Vagina (tissue), 2 donors: Measurements from ENCODE around the gene SACM1L. TPM values are rescaled to one million over a fixed set of nuclear protein-coding genes. Genes with fewer than 3 reads are reported as not detected.
A peak's percentile ranks its signal among the peaks of the same experiment; 100 is the strongest.

ENCODE experiments used
- DNase-seq, 2 donors: peaks; one replicate each; pipeline ENCODE4 v3.0.0-alpha.2; 2017; ENCODE audit errors: extremely low spot score in 2 of 2
- H3K27ac ChIP-seq: fragments of 200-600 bp; sonication (generic); one replicate; pipeline ENCODE4 v1.5.1; 2019
- H3K27me3 ChIP-seq: fragments of 200-600 bp; sonication (generic); one replicate; pipeline ENCODE4 v1.5.1; 2019
- H3K36me3 ChIP-seq, 2 donors: fragments of 200-600 bp; sonication (generic); one replicate each; pipeline ENCODE4 v1.5.1; 2017 to 2019
- H3K4me1 ChIP-seq: fragments of 200-600 bp; sonication (generic); one replicate; pipeline ENCODE4 v1.5.1; 2019
- H3K4me3 ChIP-seq, 2 donors: fragments of 200-600 bp; sonication (generic); 1 replicate in 1 of 2; 2 replicates in 1 of 2; pipeline ENCODE4 v1.5.1; 2016 to 2019
- H3K9me3 ChIP-seq: fragments of 200-600 bp; sonication (generic); one replicate; pipeline ENCODE4 v1.5.1; 2019
- POLR2A ChIP-seq, 2 donors: fragments of 450-650 bp; IDR thresholded peaks; one replicate each; pipeline ENCODE4 v1.6.1; 2017; ENCODE audit warnings: antibody characterized with exemption in 2 of 2, mild to moderate bottlenecking in 2 of 2, moderate library complexity in 2 of 2
- POLR2AphosphoS5 ChIP-seq, 2 donors: sonication (generic); formaldehyde crosslinking; IDR thresholded peaks; one replicate each; pipeline ENCODE4 v1.9.0; 2017; ENCODE audit warnings: antibody characterized with exemption in 2 of 2, mild to moderate bottlenecking in 2 of 2, low read depth in 1 of 2; ENCODE audit not compliant: insufficient read depth in 1 of 2
- intact Hi-C: fragments of 100-400 bp; cut with DNase I; formaldehyde crosslinking; loops from one replicate; pipeline ENCODE4 v1.15.1; 2023
- total RNA-seq: library from RNA; depleted of rRNA; stranded (reverse); fragments of >200 nt; gene quantifications from one replicate; pipeline ENCODE4 v1.2.3, GENCODE V29; 2016
- TF ChIP-seq, protein P1 (sequence below), 3 experiments: fragments of 450-650 bp in 2 of 3; fragments of 200-600 bp in 1 of 3; sonication (generic) in 1 of 3; IDR thresholded peaks; one replicate each; pipeline ENCODE4 v1.5.1; 2017 to 2019; ENCODE audit warnings: antibody characterized with exemption in 3 of 3, mild to moderate bottlenecking in 2 of 3, moderate library complexity in 2 of 3

The SACM1L gene
- total RNA-seq, 1 donor from 2014 or later, result 32.7 TPM

DNA sequence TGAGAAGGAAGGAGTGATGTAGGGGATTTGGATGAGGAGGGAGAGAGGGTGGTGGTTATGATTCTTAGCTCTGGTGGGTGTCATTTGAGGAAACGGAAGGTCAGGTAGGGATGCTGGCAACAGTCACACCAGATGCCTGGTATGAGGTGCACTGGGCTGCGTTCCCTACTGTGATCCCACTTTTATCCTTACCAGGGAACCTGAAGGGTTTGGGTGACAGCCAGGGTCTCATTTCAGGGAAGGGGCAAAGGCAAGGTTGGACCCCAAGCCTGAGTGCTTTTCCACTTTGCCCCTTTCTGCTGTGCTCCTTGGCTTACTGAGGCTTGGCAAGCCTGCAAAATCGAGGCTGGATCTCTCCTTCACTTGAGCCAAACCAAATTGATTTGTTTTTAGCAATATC, 36.0 kb upstream of the SACM1L start:
- H3K4me1 ChIP-seq, result peaks cover 8% of the 10 kb centered on the region
- H3K36me3 ChIP-seq, result no peaks in the 10 kb centered on the region
- H3K27me3 ChIP-seq, result no peaks in the 10 kb centered on the region
- TF ChIP-seq POLR2AphosphoS5 (IDR thresholded peaks at IDR 0.05; ENCODE audit: insufficient read depth in 1 of 2, low read depth in 1 of 2) (no peak), POLR2A (IDR thresholded peaks at IDR 0.05) (no peak)
- TF ChIP-seq, protein P1, sequence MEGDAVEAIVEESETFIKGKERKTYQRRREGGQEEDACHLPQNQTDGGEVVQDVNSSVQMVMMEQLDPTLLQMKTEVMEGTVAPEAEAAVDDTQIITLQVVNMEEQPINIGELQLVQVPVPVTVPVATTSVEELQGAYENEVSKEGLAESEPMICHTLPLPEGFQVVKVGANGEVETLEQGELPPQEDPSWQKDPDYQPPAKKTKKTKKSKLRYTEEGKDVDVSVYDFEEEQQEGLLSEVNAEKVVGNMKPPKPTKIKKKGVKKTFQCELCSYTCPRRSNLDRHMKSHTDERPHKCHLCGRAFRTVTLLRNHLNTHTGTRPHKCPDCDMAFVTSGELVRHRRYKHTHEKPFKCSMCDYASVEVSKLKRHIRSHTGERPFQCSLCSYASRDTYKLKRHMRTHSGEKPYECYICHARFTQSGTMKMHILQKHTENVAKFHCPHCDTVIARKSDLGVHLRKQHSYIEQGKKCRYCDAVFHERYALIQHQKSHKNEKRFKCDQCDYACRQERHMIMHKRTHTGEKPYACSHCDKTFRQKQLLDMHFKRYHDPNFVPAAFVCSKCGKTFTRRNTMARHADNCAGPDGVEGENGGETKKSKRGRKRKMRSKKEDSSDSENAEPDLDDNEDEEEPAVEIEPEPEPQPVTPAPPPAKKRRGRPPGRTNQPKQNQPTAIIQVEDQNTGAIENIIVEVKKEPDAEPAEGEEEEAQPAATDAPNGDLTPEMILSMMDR (IDR thresholded peaks at IDR 0.05), result no peak
- H3K9me3 ChIP-seq, result no peaks in the 10 kb centered on the region
- no peak for DNase-seq
- intact Hi-C loops, result loop anchor here (10.0 kb wide), 1 partner anchor 428 kb away; the partner anchor contains the start of gene TMEM158
- H3K27ac ChIP-seq, result no peak overlapping the region
- H3K4me3 ChIP-seq, result no peak overlapping the region

DNA sequence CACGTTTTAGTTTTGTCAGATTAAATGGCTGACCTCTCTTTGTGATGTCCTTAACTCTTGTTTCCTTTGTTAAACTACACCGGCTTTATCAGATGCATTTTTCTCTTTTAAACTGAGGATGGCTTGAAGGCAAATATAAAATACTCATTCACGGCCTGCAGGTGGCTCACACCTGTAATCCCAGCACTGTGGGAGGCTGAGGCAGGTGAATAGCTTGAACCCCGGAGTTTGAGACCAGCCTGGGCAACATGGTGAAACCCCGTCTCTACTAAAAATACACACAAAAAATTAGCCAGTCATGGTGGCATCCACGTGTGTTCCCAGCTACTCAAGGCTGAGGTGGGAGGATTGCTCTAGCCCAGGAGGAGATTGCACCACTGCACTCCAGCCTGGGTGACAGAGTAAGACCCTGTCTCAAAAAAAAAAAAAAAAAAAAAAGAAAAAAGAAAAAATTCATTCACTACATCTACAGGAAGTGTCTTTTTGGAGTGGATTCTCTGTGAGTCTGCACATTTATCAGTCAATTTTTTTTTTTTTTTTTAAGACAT, 34.7 kb upstream of the SACM1L start:
- Histone ChIP-seq H3K36me3 (no peaks in the 10 kb centered on the region), H3K4me3 (no peak overlapping the region), H3K27me3 (no peaks in the 10 kb centered on the region), H3K9me3 (no peaks in the 10 kb centered on the region), H3K27ac (no peak overlapping the region), H3K4me1 (peaks cover 8% of the 10 kb centered on the region)
- intact Hi-C loops, result loop anchor here (10.0 kb wide), 1 partner anchor 430 kb away; the partner anchor contains the start of gene TMEM158
- no peak for TF ChIP-seq POLR2A (IDR thresholded peaks at IDR 0.05)
- TF ChIP-seq, protein P1 (IDR thresholded peaks at IDR 0.05), result no peak
- TF ChIP-seq POLR2AphosphoS5 (IDR thresholded peaks at IDR 0.05; ENCODE audit: insufficient read depth in 1 of 2, low read depth in 1 of 2), result no peak
- no peak for DNase-seq

DNA sequence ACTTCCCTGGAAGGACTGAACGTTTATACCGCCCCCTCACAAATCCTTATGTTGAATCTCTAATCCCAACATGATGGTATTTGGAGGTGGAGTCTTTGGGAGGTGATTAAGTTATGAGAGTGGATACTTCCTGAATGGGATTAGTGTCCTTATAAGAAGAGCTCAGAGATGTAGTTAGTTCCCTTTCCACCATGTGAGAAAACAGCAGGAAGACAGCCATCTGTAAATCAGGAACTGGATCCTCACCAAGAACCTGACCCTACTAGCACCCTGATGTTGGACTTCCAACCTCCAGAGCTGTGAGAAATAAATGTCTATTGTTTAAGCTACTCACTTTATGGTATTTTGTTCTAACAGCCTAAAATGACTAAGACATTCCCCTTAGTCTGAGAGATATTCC, 33.3 kb upstream of the SACM1L start:
- no peak overlapping the region for H3K4me3 ChIP-seq
- H3K4me1 ChIP-seq, result peaks cover 8% of the 10 kb centered on the region
- no peak overlapping the region for H3K27ac ChIP-seq
- H3K27me3 ChIP-seq, result no peaks in the 10 kb centered on the region
- TF ChIP-seq POLR2AphosphoS5 (IDR thresholded peaks at IDR 0.05; ENCODE audit: insufficient read depth in 1 of 2, low read depth in 1 of 2) (no peak), POLR2A (IDR thresholded peaks at IDR 0.05) (no peak)
- TF ChIP-seq, protein P1 (IDR thresholded peaks at IDR 0.05), result no peak
- H3K36me3 ChIP-seq, result no peaks in the 10 kb centered on the region
- intact Hi-C loops, result loop anchor here (2.0 to 10.0 kb wide), 4 partner anchors 63 to 619 kb away; partner anchors contain the start of gene TMEM158
- no peaks in the 10 kb centered on the region for H3K9me3 ChIP-seq
- DNase-seq, result no peak

DNA sequence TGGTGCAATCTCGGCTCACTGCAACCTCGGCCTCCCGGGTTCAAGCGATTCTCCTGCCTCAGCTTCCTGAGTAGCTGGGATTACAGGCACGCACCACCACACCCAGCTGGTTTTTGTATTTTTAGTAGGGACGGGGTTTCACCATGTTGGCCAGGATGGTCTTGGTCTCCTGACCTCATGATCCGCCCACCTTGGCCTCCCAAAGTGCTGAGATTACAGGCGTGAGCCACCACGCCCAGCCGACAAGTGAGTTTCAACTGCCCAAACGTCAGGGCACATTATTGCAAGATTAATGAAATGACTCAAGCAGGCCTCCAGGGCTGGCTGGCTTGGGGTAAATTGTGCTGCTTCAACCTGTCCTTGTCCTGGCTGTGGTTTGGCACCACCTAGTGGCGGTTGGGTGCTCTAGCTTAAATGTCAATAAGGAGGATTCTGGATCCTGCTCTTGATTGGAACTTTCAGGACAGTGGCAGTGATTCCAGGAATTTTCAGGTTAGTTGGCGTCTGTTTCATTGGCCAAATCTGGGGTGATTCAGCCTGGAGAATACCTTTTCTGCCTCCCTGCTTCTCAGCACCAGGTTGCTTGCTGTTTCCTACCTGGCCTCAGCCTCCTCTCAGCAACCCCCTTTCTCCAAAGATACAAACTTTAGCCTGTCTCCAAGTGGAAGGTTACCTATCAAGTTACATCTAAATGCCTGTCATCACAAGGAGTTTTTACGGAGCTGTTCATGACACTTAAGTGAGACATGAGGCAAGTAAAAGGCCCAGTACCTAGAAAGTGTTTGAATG, 32.4 kb upstream of the SACM1L start:
- Histone ChIP-seq H3K36me3 (no peaks in the 10 kb centered on the region), H3K27me3 (no peaks in the 10 kb centered on the region), H3K4me1 (peaks cover 8% of the 10 kb centered on the region), H3K27ac (no peak overlapping the region), H3K4me3 (no peak overlapping the region), H3K9me3 (no peaks in the 10 kb centered on the region)
- intact Hi-C loops, result loop anchor here (2.0 to 10.0 kb wide), 4 partner anchors 64 to 619 kb away; partner anchors contain the start of gene TMEM158
- TF ChIP-seq, protein P1 (IDR thresholded peaks at IDR 0.05), result peak; percentile 82 to 98 (median 93)
- TF ChIP-seq POLR2A (IDR thresholded peaks at IDR 0.05), result no peak
- TF ChIP-seq POLR2AphosphoS5 (IDR thresholded peaks at IDR 0.05; ENCODE audit: insufficient read depth in 1 of 2, low read depth in 1 of 2), result peak; percentile 48 to 69
- DNase-seq, result no peak
